Vagina (tissue), 2 donors: ENCODE data around the gene AGBL4. TPM values are rescaled to one million over a fixed set of nuclear protein-coding genes. Genes with fewer than 3 reads are reported as not detected.

Source experiments
- DNase-seq, 2 donors: peaks; one replicate each; pipeline ENCODE4 v3.0.0-alpha.2; 2017; ENCODE audit errors: extremely low spot score in 2 of 2
- H3K27ac ChIP-seq: fragments of 200-600 bp; sonication (generic); one replicate; pipeline ENCODE4 v1.5.1; 2019
- H3K27me3 ChIP-seq: fragments of 200-600 bp; sonication (generic); one replicate; pipeline ENCODE4 v1.5.1; 2019
- H3K36me3 ChIP-seq, 2 donors: fragments of 200-600 bp; sonication (generic); one replicate each; pipeline ENCODE4 v1.5.1; 2017 to 2019
- H3K4me1 ChIP-seq: fragments of 200-600 bp; sonication (generic); one replicate; pipeline ENCODE4 v1.5.1; 2019
- H3K4me3 ChIP-seq, 2 donors: fragments of 200-600 bp; sonication (generic); 1 replicate in 1 of 2; 2 replicates in 1 of 2; pipeline ENCODE4 v1.5.1; 2016 to 2019
- H3K9me3 ChIP-seq: fragments of 200-600 bp; sonication (generic); one replicate; pipeline ENCODE4 v1.5.1; 2019
- CTCF ChIP-seq, 3 experiments: fragments of 450-650 bp in 2 of 3; fragments of 200-600 bp in 1 of 3; sonication (generic) in 1 of 3; IDR thresholded peaks; one replicate each; pipeline ENCODE4 v1.5.1; 2017 to 2019; ENCODE audit warnings: antibody characterized with exemption in 3 of 3, mild to moderate bottlenecking in 2 of 3, moderate library complexity in 2 of 3
- POLR2A ChIP-seq, 2 donors: fragments of 450-650 bp; IDR thresholded peaks; one replicate each; pipeline ENCODE4 v1.6.1; 2017; ENCODE audit warnings: antibody characterized with exemption in 2 of 2, mild to moderate bottlenecking in 2 of 2, moderate library complexity in 2 of 2
- POLR2AphosphoS5 ChIP-seq, 2 donors: sonication (generic); formaldehyde crosslinking; IDR thresholded peaks; one replicate each; pipeline ENCODE4 v1.9.0; 2017; ENCODE audit warnings: antibody characterized with exemption in 2 of 2, mild to moderate bottlenecking in 2 of 2, low read depth in 1 of 2; ENCODE audit not compliant: insufficient read depth in 1 of 2
- intact Hi-C: fragments of 100-400 bp; cut with DNase I; formaldehyde crosslinking; loops from one replicate; pipeline ENCODE4 v1.15.1; 2023
- total RNA-seq: library from RNA; depleted of rRNA; stranded (reverse); fragments of >200 nt; gene quantifications from one replicate; pipeline ENCODE4 v1.2.3, GENCODE V29; 2016

The AGBL4 gene
- total RNA-seq, 1 donor from 2014 or later = not detected

GRCh38 chr1:48678710-48679505 is 1344.8 kb downstream of the AGBL4 start:
- Histone ChIP-seq H3K4me3 (no peak overlapping the region), H3K27me3 (no peaks in the 10 kb centered on the region), H3K9me3 (no peaks in the 10 kb centered on the region), H3K36me3 (no peaks in the 10 kb centered on the region), H3K4me1 (peaks cover 24% of the 10 kb centered on the region), H3K27ac (no peak overlapping the region)
- no peak for TF ChIP-seq POLR2AphosphoS5 (IDR thresholded peaks at IDR 0.05; ENCODE audit: insufficient read depth in 1 of 2, low read depth in 1 of 2)
- no peak for TF ChIP-seq POLR2A (IDR thresholded peaks at IDR 0.05)
- no peak for TF ChIP-seq CTCF (IDR thresholded peaks at IDR 0.05)
- DNase-seq = no peak
- intact Hi-C loops = no loop called here

- intact Hi-C loops = no loop called here
- no peaks in the 10 kb centered on the region for H3K27me3 ChIP-seq
- H3K9me3 ChIP-seq = no peaks in the 10 kb centered on the region
- no peak overlapping the region for H3K27ac ChIP-seq
- H3K4me1 ChIP-seq = peaks cover 24% of the 10 kb centered on the region
- no peaks in the 10 kb centered on the region for H3K36me3 ChIP-seq
- no peak for TF ChIP-seq POLR2A (IDR thresholded peaks at IDR 0.05)
- peak; percentile 26 to 52 (median 48) for TF ChIP-seq CTCF (IDR thresholded peaks at IDR 0.05)
- TF ChIP-seq POLR2AphosphoS5 (IDR thresholded peaks at IDR 0.05; ENCODE audit: insufficient read depth in 1 of 2, low read depth in 1 of 2) = no peak
- H3K4me3 ChIP-seq = no peak overlapping the region
- no peak for DNase-seq
Measured at GRCh38 chr1:48677306-48678287, 1346.2 kb downstream of the AGBL4 start.

- no peak overlapping the region for H3K27ac ChIP-seq
- H3K4me1 ChIP-seq = peaks cover 22% of the 10 kb centered on the region
- H3K4me3 ChIP-seq = no peak overlapping the region
- no peak for TF ChIP-seq POLR2AphosphoS5 (IDR thresholded peaks at IDR 0.05; ENCODE audit: insufficient read depth in 1 of 2, low read depth in 1 of 2)
- no peak for TF ChIP-seq CTCF (IDR thresholded peaks at IDR 0.05)
- no peak for TF ChIP-seq POLR2A (IDR thresholded peaks at IDR 0.05)
- H3K36me3 ChIP-seq = no peaks in the 10 kb centered on the region
- intact Hi-C loops = no loop called here
- no peaks in the 10 kb centered on the region for H3K9me3 ChIP-seq
- H3K27me3 ChIP-seq = no peaks in the 10 kb centered on the region
- DNase-seq = no peak
Measured at GRCh38 chr1:48676822-48677221, 1346.9 kb downstream of the AGBL4 start.

GRCh38 chr1:48676376-48676775 is 1347.4 kb downstream of the AGBL4 start:
- DNase-seq = no peak
- Histone ChIP-seq H3K4me1 (peaks cover 18% of the 10 kb centered on the region), H3K36me3 (no peaks in the 10 kb centered on the region), H3K27ac (no peak overlapping the region), H3K4me3 (no peak overlapping the region), H3K9me3 (no peaks in the 10 kb centered on the region), H3K27me3 (no peaks in the 10 kb centered on the region)
- TF ChIP-seq POLR2AphosphoS5 (IDR thresholded peaks at IDR 0.05; ENCODE audit: insufficient read depth in 1 of 2, low read depth in 1 of 2) (no peak), CTCF (IDR thresholded peaks at IDR 0.05) (no peak), POLR2A (IDR thresholded peaks at IDR 0.05) (no peak)
- intact Hi-C loops = no loop called here
